ENCODE data around the gene SPRY4.

DNA sequence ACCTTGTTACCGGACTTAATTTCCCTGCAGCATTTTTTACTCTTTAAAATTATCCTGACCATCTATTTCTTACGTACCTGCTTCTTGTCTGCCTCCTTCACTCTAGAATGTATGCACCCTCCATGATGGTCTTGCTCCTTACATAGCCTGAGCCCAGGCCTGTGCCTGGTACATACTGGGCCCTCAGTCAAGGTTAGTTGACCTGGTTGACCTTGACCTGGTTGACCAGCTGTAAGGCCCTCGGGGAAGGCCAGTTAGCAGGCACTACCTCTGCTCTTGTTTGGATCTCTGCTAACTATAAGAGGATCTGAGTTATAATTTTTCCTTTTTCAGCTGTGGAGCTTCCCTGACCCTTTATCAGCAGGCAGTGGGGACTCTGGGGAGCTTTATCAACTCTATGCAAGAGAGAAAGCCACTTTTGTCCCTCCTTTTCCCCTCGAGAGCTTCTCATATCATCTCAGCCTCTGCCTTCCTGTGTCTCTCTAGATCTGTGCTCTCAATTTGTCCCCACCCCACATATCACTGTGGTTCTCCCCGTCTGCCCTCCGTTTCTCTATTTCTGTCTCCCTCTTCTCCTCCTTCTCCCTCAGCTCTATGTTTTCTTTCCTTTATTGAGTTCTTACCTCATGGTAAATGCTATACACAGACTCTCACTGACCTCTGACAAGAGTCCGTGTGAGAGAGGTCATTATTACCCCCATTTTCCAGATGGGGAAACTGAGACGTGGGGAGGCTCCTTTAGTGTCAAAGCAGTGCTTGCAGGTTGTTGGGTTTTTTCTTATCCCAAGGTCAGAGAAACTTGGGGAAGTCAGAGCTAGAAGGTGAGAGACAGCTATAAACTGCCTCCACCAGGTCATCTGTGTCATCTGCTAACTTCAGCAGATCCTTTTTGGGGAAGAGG, 28.6 kb downstream of the SPRY4 start:
- TF ChIP-seq, protein P1, sequence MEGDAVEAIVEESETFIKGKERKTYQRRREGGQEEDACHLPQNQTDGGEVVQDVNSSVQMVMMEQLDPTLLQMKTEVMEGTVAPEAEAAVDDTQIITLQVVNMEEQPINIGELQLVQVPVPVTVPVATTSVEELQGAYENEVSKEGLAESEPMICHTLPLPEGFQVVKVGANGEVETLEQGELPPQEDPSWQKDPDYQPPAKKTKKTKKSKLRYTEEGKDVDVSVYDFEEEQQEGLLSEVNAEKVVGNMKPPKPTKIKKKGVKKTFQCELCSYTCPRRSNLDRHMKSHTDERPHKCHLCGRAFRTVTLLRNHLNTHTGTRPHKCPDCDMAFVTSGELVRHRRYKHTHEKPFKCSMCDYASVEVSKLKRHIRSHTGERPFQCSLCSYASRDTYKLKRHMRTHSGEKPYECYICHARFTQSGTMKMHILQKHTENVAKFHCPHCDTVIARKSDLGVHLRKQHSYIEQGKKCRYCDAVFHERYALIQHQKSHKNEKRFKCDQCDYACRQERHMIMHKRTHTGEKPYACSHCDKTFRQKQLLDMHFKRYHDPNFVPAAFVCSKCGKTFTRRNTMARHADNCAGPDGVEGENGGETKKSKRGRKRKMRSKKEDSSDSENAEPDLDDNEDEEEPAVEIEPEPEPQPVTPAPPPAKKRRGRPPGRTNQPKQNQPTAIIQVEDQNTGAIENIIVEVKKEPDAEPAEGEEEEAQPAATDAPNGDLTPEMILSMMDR (IDR thresholded peaks at IDR 0.05; ENCODE audit: insufficient read depth, low read length) = no peak
- TF ChIP-seq, protein P2, sequence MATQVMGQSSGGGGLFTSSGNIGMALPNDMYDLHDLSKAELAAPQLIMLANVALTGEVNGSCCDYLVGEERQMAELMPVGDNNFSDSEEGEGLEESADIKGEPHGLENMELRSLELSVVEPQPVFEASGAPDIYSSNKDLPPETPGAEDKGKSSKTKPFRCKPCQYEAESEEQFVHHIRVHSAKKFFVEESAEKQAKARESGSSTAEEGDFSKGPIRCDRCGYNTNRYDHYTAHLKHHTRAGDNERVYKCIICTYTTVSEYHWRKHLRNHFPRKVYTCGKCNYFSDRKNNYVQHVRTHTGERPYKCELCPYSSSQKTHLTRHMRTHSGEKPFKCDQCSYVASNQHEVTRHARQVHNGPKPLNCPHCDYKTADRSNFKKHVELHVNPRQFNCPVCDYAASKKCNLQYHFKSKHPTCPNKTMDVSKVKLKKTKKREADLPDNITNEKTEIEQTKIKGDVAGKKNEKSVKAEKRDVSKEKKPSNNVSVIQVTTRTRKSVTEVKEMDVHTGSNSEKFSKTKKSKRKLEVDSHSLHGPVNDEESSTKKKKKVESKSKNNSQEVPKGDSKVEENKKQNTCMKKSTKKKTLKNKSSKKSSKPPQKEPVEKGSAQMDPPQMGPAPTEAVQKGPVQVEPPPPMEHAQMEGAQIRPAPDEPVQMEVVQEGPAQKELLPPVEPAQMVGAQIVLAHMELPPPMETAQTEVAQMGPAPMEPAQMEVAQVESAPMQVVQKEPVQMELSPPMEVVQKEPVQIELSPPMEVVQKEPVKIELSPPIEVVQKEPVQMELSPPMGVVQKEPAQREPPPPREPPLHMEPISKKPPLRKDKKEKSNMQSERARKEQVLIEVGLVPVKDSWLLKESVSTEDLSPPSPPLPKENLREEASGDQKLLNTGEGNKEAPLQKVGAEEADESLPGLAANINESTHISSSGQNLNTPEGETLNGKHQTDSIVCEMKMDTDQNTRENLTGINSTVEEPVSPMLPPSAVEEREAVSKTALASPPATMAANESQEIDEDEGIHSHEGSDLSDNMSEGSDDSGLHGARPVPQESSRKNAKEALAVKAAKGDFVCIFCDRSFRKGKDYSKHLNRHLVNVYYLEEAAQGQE (IDR thresholded peaks at IDR 0.05; ENCODE audit: insufficient replicate concordance, low read depth) = no peak
